ENCODE data around the gene NPY2R. TPM values are rescaled to one million over a fixed set of nuclear protein-coding genes. Genes with fewer than 3 reads are reported as not detected.

Gene NPY2R
- 1.2 TPM for total RNA-seq

GRCh38 chr4:155208258-155209054 lies at the start of gene NPY2R:
TSS of gene NPY2R (plus strand) at chr4:155208636. CDS start at chr4:155213940, 5,304 bp downstream.
- DNase-seq, result no peak

GRCh38 chr4:155161357-155161756 lies 47.1 kb upstream of the NPY2R start:
- no peak for DNase-seq

GRCh38 chr4:155164718-155165117 lies 43.7 kb upstream of the NPY2R start:
- DNase-seq, result no peak

- DNase-seq, result no peak
Measured at GRCh38 chr4:155170569-155170968, 37.9 kb upstream of the NPY2R start.

- no peak for DNase-seq
Measured at GRCh38 chr4:155173371-155173770, 35.1 kb upstream of the NPY2R start.

- no peak for DNase-seq
Measured at GRCh38 chr4:155174668-155175067, 33.8 kb upstream of the NPY2R start.

- DNase-seq, result no peak
Measured at GRCh38 chr4:155179216-155179615, 29.2 kb upstream of the NPY2R start.

- no peak for DNase-seq
Measured at GRCh38 chr4:155186972-155187371, 21.5 kb upstream of the NPY2R start.

GRCh38 chr4:155187989-155188388 lies 20.4 kb upstream of the NPY2R start:
- no peak for DNase-seq

- DNase-seq, result no peak
Measured at GRCh38 chr4:155190099-155190498, 18.3 kb upstream of the NPY2R start.

GRCh38 chr4:155197757-155198156 lies 10.7 kb upstream of the NPY2R start:
- DNase-seq, result no peak

GRCh38 chr4:155207534-155208257 lies 740 bp upstream of the NPY2R start:
- no peak for DNase-seq

GRCh38 chr4:155220025-155220424 lies 11.6 kb downstream of the NPY2R start:
- DNase-seq, result no peak

- DNase-seq, result no peak
Measured at GRCh38 chr4:155227131-155227530, 18.7 kb downstream of the NPY2R start.

GRCh38 chr4:155228713-155229112 lies 20.3 kb downstream of the NPY2R start:
- no peak for DNase-seq

GRCh38 chr4:155232432-155232831 lies 24.0 kb downstream of the NPY2R start:
- DNase-seq, result no peak

- no peak for DNase-seq
Measured at GRCh38 chr4:155234206-155234605, 25.8 kb downstream of the NPY2R start.

- no peak for DNase-seq
Measured at GRCh38 chr4:155237567-155237966, 29.1 kb downstream of the NPY2R start.

GRCh38 chr4:155241225-155241624 lies 32.8 kb downstream of the NPY2R start:
- DNase-seq, result no peak

GRCh38 chr4:155241664-155242063 lies 33.2 kb downstream of the NPY2R start:
- DNase-seq, result no peak

GRCh38 chr4:155245105-155245504 lies 36.7 kb downstream of the NPY2R start:
- no peak for DNase-seq

- DNase-seq, result no peak
Measured at GRCh38 chr4:155248002-155248896, 39.8 kb downstream of the NPY2R start.
